ENCODE measurements around the gene NFKBIE.

The NFKBIE gene

GRCh38 chr6:44216677-44217331, 48.5 kb downstream of the NFKBIE start, which contains the start of gene MYMX:
TSS of gene MYMX (plus strand) at chr6:44216926. CDS start at chr6:44217472, 546 bp downstream.
- no peak for FAIRE-seq

GRCh38 chr6:44214307-44214706, 51.0 kb downstream of the NFKBIE start:
- FAIRE-seq (no peak), DNase-seq (ENCODE audit: insufficient read length, low spot score) (no peak)

More at GRCh38 chr6:44216677-44217331, 48.5 kb downstream of the NFKBIE start, which contains the start of gene MYMX:
- DNase-seq (ENCODE audit: insufficient read length, low spot score), result no peak

DNA sequence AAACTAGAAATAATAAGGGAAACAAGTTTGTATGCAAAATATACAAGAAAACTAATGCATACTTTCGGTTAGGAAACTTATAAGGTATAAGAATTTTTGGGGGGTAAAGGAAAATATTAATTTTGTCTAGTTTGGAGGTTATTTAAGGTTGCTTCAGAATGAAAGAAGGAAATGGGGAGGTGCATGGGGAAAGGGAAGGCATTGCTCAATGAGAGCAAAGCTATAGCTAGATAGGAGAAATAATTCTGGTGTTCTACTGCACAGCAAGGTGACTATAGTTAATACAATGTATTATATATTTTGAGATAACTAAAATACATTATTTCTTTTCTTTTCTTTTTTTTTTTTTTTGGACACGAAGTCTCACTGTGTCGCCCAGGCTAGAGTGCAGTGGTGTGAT, 54.1 kb downstream of the NFKBIE start:
- FAIRE-seq (no peak), DNase-seq (ENCODE audit: insufficient read length, low spot score) (no peak)
